Hematopoietic multipotent progenitor cell treated with erythropoietin and hydrocortisone succinate and interleukin-3 and kit ligand, for 4 days (in vitro differentiated cells): Measurements from ENCODE around the gene ERICH4.

ENCODE experiments used
- DNase-seq: peaks from one replicate; pipeline ENCODE4 v3.0.0-alpha.2; 2015

The ERICH4 gene

GRCh38 chr19:41436674-41436951 is 6.3 kb upstream of the ERICH4 start:
- no peak for DNase-seq

- no peak for DNase-seq
These were observed 4.9 kb upstream of the ERICH4 start for GRCh38 chr19:41437944-41438574.

DNA sequence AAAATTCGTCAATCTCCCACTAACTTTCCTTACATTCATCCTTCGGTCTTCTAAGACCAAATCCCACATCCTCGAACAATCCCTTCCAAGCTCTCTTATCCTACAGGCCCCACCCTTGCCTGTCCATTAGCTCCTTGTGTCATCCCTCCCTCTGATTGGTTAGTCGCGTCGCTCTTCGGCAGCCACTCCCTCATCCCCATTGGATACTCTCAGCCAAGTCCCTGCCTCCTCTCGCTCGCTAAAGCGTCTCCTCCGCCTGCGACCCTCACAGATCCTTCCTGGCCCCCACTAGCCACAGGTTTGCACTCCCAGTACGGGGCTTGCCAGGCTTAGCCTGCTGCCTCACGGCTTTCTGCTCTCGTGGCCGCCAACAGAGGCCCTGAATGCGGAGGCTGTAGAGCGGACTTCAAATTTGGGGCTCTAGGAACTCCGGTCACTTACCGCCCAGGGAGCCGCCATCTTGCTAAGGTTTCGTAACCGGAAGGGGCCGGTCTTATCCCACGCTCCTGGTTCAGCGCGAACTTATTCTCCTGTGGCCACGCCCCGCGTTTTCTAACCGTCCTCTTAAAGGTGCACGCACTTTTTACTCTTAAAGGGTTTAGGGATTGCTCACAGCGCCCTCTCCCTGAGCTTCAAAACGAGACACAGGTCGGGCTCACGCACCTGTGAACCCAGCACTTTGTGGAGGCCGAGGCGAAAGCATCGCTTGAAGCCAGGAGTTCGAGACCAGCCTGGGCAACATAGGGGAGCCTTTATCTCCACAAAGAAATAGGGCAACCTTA is 3.3 kb upstream of the ERICH4 start, which contains the start of gene DMAC2:
DMAC2 (minus strand) TSS at position 472 of the 782 bp plus-strand sequence; CDS start at position 459, 13 bp downstream.
- peak; percentile 100 for DNase-seq

DNA sequence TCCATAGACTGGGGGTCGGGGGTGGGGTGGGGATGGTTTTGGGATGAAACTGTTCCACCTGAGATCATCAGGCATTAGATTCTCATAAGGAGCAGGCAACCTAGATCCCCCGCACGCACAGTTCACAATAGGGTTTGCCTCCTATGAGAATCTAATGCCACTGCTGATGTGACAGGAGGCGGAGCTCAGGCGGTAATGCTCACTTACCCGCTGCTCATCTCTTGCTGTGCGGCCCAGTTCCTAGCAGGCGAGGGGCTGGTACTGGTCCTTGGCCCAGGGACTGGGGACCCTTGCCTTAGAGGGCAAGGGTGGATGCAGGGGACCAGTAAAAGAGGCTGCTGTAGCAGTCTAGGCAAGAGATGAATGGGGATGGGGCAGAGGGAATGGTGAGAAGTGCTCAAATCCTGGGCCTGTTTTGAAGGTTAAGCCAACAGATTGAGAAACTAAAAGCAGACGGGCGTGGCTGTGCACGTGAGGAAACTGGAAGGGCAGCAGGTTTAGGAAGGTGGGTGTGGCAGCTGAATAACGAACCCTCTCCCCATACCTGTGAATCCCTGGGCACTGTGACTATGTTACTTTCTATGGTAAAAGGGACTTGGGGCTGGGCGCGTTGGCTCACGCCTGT is 1.5 kb upstream of the ERICH4 start:
- no peak for DNase-seq

DNA sequence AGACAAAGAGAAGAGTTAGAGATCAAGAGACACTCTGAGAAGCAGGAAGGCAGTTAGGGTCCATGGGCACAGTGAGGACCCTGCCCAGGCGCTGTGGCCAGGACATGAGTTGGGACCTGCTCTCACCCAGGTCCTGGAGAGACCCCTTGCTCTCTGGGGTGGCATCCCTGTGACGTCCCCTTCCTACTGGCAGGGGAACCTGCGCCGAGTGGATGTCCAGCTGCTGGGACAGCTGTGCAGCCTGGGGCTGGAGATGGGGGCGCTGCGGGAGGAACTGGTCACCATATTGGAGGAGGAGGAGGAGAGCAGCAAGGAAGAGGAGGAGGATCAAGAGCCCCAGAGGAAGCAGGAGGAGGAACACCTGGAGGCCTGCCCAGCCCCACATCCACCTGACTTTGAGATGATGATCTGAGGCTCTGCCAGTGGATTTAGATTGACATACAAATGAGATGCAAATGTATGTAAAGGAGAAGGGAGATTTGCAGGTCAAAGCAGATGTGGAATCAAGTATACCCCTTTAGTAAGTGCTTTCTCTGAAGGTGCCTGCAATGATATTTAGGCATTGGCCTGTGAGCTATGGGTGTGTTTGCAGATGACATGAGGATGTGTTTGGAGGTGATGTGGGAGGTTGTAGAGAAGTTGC is 978 bp downstream of the ERICH4 start:
- no peak for DNase-seq

- no peak for DNase-seq
These were observed 2.6 kb downstream of the ERICH4 start for GRCh38 chr19:41445575-41445974.

- DNase-seq: no peak
These were observed 4.9 kb downstream of the ERICH4 start for GRCh38 chr19:41447732-41448332.

DNA sequence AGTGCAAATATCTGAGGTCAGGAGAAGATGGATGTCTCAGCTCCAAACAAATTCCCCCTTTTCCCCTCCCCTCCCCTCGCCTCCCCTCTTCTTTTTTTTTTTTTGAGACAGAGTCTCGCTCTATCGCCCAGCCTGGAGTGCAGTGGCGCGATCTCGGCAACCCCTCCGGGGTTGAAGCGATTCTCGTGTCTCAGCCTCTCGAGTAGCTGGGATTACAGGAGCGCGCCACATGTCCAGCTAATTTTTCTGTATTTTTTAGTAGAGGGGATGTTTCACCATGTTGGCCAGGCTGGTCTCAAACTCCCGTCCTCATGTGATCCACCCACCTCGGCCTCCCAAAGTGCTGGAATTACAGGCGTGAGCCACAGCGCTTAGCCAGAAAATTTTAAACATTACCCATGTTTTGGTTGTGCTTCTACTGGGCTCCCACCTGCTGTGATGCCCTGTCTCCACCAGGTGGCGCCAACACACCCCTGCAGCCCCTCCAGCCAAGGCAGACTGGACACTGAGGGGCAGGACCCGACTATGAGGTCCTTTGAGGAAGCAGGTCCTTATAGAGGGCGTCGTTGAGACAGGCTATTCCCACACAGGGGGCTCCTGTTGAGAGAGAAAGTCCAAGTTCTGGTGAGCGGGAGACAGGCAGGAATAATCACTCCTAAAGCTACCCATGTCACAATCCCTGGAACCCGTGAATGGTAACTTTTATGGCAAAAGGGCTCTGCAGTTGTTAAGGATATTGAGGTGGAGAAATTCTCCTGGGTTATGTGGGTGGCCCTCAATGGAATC is 6.3 kb downstream of the ERICH4 start:
- peak; percentile 81 for DNase-seq

GRCh38 chr19:41449865-41450178 is 6.9 kb downstream of the ERICH4 start:
- DNase-seq: no peak

- DNase-seq: no peak
These were observed 9.8 kb downstream of the ERICH4 start for GRCh38 chr19:41452584-41453275.

GRCh38 chr19:41455936-41456335 is 13.0 kb downstream of the ERICH4 start:
- DNase-seq: no peak

DNA sequence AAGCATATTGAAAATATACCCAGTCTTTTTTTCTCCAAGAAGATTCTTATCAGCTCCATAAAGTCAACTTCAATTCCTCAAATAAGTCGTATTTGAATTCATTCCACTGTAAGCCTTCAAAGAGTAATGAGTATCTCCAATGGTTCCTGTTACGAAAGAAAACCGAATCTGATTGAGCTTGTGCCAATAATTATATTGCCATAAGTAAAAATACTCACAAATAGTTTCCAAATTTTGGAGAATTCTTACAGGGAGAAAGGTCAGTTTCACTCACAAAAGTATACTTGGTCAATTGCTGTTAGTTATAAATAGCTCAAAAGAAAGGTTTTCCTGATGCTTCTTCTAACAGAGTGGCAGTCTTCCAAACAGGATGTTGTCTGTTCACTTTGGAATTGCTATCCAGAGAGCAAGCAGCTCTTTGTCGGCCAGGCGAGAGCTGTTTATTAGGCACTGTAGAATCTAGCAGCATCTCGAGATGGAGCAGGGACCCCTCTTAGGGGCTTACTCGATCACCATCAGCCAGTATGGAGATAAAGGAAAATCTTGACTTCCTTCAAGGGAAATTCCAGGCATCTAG is 13.5 kb downstream of the ERICH4 start:
- no peak for DNase-seq

GRCh38 chr19:41457241-41457640 is 14.3 kb downstream of the ERICH4 start:
- peak; percentile 38 for DNase-seq

DNA sequence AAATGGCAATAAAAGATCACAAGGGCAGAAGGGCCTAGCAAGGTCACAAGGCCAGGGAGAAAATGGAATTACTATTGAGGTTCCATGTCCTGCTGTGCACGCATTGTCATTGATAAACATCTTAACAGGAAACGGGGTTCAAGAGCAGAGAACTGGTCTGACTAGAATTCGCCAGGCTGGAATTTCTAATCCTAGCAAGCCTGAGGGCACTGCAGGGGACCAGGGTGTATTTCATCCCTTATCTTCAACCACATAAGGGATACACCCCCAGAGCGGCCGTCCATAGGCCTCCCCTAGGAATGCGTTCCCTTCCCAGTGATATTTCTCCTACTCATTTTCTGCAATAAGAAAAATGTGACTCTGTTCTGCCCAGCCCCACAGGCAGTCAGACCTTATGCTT is 19.5 kb downstream of the ERICH4 start:
- DNase-seq: no peak

DNA sequence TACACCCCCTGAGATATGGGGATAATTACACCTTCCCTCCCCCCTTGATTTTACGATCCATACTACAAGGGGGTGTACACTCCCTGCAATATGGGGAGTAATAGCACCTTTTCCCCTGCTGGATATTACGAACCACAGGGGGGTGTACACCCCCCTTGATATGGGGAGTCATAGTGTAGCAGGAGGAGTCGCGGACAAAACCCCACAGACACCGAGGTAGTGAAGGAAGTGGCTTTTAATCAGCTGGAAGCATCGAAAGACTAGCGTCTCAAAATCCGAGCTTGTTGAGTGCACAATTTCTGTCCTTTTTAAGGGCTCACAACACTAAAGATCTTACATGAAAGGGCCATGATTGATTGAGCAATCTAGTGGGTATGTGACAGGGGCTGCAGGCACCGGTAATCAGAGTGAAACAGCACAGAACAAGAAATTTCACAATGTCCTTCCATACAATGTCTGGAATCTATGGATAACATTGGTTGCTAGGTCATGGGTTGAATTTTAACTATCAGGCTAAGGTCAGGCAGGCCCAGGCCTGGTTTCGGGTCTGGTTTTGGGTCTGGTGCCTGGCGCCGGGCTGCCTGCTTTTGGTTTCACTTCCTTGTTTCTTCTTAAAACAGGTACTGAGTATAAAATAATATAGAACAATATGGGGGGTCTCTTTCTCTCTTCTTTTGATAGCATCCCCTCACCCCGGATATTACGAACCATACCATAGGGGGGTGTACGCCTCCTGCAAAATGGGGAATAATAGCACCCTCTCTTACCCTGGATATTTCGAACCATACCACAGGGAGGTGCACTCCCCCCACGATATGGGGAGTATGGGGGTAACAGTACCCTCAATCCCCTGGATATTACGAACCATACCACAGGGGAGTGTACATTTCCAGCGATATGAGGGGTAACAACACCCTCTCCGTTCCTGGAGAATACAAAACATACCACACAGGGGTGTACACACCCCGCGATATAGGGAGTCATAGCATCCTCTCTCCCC is 20.6 kb downstream of the ERICH4 start:
- DNase-seq: peak; percentile 43

DNA sequence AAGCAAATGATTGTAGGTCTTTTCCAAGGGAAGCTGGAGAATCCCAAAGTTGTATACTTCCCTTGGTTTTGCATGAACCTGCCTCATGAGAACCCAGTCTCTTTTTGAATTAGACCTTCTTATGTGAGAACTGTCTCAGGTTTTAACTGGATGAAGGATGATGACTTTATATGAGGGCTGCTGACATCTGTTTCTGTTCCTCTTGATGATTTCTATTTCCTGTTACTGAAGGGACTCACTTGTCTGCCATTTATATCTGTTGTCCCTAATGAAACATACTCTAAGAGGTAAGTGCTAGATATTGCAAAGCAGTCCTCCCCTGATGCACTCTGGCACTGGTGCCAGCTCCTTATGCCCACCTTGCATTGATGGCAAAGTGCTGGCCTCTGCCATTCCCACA is 33.6 kb downstream of the ERICH4 start:
- no peak for DNase-seq

GRCh38 chr19:41478171-41478570 is 35.2 kb downstream of the ERICH4 start:
- no peak for DNase-seq

DNA sequence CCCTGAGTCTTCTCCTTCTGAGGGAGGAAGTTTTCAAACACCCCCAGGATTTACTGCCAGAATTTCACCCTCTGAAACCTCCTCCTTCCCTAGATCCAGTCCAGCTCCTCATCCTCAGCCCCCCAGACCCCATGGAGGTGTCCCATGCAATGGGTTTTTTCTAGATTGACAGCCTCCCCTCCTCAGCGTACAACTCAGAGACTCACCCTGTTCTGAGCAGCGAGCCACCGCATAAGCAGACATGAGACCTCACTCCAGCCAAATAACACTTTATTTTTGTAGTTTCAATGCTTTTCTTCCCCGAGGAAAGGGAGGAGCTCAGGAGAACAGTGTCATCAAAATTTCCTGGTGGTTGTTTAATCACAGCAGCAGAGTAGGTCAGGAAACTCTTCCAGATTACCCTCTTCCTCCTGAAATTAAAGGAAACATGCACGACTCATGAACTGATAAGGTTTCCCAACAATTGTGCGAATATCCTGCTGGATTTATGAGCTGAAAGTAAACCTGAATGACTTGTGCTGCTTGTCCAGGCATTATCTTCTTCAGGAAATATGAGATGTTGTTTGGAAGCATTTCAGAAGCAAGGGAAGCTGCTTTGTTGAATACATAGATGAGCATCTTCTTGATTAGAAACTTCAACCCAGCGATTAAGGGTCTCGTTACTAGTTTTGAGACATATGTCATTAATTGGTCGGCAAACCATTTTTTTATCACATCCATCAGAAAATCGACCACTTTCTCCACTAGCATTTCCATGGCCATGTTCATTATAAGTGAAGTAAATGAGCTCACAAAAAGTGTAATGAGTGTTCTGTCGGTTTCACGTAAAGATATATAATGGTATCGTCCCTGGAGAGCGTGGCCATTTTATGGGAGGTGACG is 36.2 kb downstream of the ERICH4 start:
- DNase-seq: no peak

- peak; percentile 10 for DNase-seq
These were observed 36.8 kb downstream of the ERICH4 start for GRCh38 chr19:41479757-41480191.
